Peyer's patch (tissue), 4 donors: Measurements from ENCODE around the gene DEPP1.

Source experiments
- CTCF ChIP-seq, 6 experiments: fragments of 450-650 bp in 4 of 6; fragments of 200-600 bp in 2 of 6; sonication (generic) in 1 of 6; IDR thresholded peaks; one replicate each; pipeline ENCODE4 v1.5.1; 2017 to 2019; ENCODE audit warnings: antibody characterized with exemption in 6 of 6, mild to moderate bottlenecking in 3 of 6, moderate library complexity in 1 of 6
- POLR2A ChIP-seq, 2 donors: fragments of 450-650 bp; IDR thresholded peaks; one replicate each; pipeline ENCODE4 v1.5.1; 2017; ENCODE audit warnings: antibody characterized with exemption in 2 of 2, mild to moderate bottlenecking in 2 of 2, moderate library complexity in 2 of 2

- no peak for TF ChIP-seq CTCF (IDR thresholded peaks at IDR 0.05)
- TF ChIP-seq POLR2A (IDR thresholded peaks at IDR 0.05) = no peak
Observed at GRCh38 chr10:45004661-45005060, 26.1 kb upstream of the DEPP1 start.
